BE2C (cell line): Measurements from ENCODE around the gene CHRNA4.

Experiments used
- DNase-seq: peaks from one replicate; pipeline ENCODE4 v3.0.0-alpha.2; 2020
- H3K27me3 ChIP-seq: fragments of 250-450 bp; sonication (Bioruptor Pico); 2 replicates; pipeline ENCODE4 v1.5.1; 2020; ENCODE audit warnings: mild to moderate bottlenecking
- H3K36me3 ChIP-seq: fragments of 250-450 bp; sonication (Bioruptor Pico); 2 replicates; pipeline ENCODE4 v1.5.1; 2020; ENCODE audit warnings: mild to moderate bottlenecking
- H3K4me1 ChIP-seq: fragments of 250-450 bp; sonication (Bioruptor Pico); 2 replicates; pipeline ENCODE4 v1.5.1; 2020
- H3K4me3 ChIP-seq: 2 replicates; pipeline ENCODE4 v1.5.1; 2011; ENCODE audit warnings: low read depth, low read length
- H3K9me3 ChIP-seq: fragments of 250-450 bp; sonication (Bioruptor Pico); 2 replicates; pipeline ENCODE4 v1.5.1; 2020
- TF ChIP-seq, protein P1 (sequence below): IDR thresholded peaks from 2 replicates; pipeline ENCODE4 v1.5.1; 2012; ENCODE audit warnings: mild to moderate bottlenecking, low read depth, low read length

Gene CHRNA4

DNA sequence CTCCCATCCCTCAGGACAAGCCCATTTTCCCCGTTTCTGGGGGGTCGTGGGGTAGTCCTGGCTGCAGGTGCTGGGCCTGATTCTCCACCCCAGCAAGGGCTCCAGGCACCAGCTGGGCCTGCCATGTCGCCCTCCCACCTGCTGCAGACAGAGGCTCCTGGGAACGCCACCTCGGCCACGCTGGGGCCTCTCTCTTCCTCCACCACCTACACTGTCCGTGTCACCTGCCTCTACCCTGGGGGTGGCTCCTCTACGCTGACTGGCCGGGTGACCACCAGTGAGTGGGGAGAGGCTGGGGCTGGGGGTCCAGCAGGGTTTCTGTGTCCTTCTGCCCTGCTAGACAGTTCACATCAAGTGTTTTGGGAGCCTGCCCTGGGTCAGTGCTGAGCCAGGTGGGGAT, 48.9 kb downstream of the CHRNA4 start:
- no peaks in the 10 kb centered on the region for H3K9me3 ChIP-seq
- TF ChIP-seq, protein P1, sequence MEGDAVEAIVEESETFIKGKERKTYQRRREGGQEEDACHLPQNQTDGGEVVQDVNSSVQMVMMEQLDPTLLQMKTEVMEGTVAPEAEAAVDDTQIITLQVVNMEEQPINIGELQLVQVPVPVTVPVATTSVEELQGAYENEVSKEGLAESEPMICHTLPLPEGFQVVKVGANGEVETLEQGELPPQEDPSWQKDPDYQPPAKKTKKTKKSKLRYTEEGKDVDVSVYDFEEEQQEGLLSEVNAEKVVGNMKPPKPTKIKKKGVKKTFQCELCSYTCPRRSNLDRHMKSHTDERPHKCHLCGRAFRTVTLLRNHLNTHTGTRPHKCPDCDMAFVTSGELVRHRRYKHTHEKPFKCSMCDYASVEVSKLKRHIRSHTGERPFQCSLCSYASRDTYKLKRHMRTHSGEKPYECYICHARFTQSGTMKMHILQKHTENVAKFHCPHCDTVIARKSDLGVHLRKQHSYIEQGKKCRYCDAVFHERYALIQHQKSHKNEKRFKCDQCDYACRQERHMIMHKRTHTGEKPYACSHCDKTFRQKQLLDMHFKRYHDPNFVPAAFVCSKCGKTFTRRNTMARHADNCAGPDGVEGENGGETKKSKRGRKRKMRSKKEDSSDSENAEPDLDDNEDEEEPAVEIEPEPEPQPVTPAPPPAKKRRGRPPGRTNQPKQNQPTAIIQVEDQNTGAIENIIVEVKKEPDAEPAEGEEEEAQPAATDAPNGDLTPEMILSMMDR, result no peak
- no peak overlapping the region for H3K4me3 ChIP-seq
- H3K4me1 ChIP-seq, result no peaks in the 10 kb centered on the region
- H3K36me3 ChIP-seq, result no peaks in the 10 kb centered on the region
- H3K27me3 ChIP-seq, result 0 out of 2 replicates have a peak, but pooled peaks cover 2% of the 10 kb centered on the region
- no peak for DNase-seq

DNA sequence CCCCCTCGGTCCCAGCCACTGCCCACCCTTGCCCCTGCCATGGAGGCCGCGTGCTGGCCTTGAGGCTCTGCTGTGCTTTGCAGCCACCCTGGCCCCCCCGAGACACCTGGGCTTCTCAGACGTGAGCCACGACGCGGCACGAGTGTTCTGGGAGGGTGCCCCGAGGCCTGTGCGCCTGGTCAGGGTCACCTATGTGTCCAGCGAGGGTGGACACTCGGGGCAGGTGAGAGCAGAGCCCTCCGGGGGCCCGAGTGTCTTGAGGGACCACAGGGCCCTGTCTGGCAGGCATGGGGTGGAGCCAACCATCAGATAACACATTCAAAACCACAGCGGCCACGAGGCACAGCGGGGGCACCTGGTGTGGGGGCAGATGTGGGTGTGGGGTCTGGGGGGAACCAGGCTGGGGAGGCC, 49.3 kb downstream of the CHRNA4 start:
- TF ChIP-seq, protein P1, result no peak
- Histone ChIP-seq H3K4me1 (no peaks in the 10 kb centered on the region), H3K36me3 (no peaks in the 10 kb centered on the region), H3K4me3 (no peak overlapping the region), H3K27me3 (0 out of 2 replicates have a peak, but pooled peaks cover 2% of the 10 kb centered on the region), H3K9me3 (no peaks in the 10 kb centered on the region)
- DNase-seq, result no peak

DNA sequence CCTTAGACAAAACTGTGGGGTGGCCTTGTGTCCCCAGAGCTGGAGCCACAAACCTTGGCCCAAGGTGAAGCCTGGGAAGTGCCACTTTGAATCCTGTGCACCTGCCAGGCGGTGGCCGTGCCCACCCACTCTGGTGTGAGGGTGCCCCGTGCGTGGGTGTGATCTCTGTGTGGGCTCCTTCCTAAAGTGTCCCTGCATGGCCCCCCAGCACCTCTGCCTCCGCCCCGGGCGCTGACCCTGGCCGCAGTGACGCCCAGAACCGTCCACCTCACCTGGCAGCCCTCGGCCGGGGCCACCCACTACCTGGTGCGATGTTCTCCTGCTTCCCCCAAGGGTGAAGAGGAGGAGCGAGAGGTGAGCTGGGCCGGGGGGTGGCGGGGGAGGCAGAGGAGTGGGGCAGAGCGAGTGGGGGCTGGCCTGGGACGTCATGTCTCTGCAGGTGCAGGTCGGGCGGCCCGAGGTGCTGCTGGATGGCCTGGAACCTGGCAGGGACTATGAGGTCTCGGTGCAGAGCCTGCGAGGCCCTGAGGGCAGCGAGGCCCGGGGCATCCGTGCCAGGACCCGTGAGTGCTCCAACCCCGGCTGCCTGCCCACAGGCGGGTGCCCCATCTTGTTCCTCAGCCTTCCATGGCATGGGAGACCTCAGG, 49.8 kb downstream of the CHRNA4 start:
- Histone ChIP-seq H3K9me3 (no peaks in the 10 kb centered on the region), H3K4me1 (no peaks in the 10 kb centered on the region), H3K4me3 (no peak overlapping the region), H3K27me3 (0 out of 2 replicates have a peak, but pooled peaks cover 2% of the 10 kb centered on the region), H3K36me3 (no peaks in the 10 kb centered on the region)
- no peak for DNase-seq
- TF ChIP-seq, protein P1, result no peak

DNA sequence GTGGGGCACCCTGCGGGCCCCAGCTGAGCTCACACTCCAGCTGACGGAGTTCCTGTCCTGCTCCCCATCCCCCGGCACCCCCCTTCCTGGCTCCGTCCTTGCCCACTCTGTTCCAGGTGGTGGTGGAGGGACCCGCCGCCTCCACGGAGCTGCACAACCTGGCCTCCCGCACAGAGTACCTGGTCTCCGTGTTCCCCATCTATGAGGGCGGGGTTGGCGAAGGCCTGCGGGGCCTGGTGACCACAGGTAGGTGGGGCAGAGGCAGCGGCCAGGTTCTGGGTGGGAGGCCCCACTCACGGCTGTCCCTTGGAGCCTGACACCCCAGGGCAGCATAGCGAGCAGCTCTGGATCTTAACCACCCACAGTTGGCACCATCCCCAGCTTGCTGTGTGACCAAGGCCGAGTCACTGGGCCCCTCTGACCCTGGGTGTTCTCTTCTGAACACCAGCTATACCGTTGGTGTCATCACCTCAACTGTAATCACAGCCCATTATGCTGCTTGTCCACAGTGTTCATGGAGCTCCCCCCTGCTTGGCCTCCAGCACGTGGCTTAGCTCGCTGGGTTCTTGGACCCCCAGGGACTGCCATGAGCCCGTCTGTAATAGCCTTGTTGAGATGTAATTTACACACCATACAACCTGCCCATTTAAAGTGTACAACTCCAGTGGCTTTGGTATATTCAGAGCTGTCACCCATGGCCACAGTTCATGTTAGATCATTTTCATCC, 50.7 kb downstream of the CHRNA4 start:
- Histone ChIP-seq H3K4me1 (no peaks in the 10 kb centered on the region), H3K36me3 (no peaks in the 10 kb centered on the region), H3K27me3 (0 out of 2 replicates have a peak, but pooled peaks cover 2% of the 10 kb centered on the region), H3K4me3 (no peak overlapping the region), H3K9me3 (no peaks in the 10 kb centered on the region)
- TF ChIP-seq, protein P1, result no peak
- no peak for DNase-seq

DNA sequence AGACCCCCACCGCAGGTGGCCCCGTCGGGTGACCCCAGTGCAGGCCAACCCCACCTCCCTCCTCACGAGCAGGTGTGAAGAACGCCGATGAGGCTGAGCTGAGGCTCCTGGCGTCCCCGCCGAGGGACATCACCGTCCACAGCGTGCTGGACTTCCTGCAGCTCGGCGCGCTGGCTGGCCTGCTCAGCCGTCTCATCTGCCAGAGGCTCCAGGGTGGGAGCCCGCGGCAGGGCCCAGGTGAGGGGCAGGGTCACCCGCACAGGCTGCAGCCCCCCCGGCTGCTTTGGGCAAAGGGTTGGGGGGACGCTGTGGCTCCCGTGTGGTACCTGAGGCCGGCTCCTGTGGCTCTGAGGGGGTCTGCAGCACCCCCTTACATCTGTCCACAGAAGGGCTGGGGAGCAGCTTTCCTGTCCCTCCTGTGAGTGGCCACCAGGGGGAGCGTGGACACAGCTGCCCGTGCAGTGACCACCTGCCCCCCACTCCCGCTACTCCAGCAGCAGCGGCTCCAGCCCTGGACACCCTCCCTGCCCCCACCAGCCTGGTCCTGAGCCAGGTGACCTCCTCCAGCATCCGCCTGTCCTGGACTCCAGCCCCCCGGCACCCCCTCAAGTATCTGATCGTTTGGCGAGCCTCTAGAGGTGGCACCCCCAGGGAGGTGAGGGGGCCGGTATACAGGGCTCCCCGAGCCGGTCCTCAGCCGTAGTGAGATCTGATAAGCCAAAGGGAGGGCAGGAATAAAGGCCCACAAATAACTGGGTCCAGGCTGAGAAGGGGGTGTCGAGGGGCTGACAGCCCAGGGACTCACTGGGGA, 51.7 kb downstream of the CHRNA4 start:
- no peak overlapping the region for H3K4me3 ChIP-seq
- peaks cover 9% of the 10 kb centered on the region; the same call in 1 of the 2 replicates for H3K27me3 ChIP-seq
- H3K36me3 ChIP-seq, result no peaks in the 10 kb centered on the region
- H3K4me1 ChIP-seq, result no peaks in the 10 kb centered on the region
- DNase-seq, result peak; percentile 78
- H3K9me3 ChIP-seq, result no peaks in the 10 kb centered on the region
- TF ChIP-seq, protein P1, result peak; percentile 78
